Measurements from ENCODE around the gene CDH10. TPM values are rescaled to one million over a fixed set of nuclear protein-coding genes. Genes with fewer than 3 reads are reported as not detected.
A peak's percentile ranks its signal among the peaks of the same experiment; 100 is the strongest.

CDH10 gene
- total and polyA plus RNA-seq, 8 donors, result 4.2 TPM; not detected in 7

GRCh38 chr5:24615159-24615558 is 29.6 kb downstream of the CDH10 start:
- TF ChIP-seq CTCF (IDR thresholded peaks at IDR 0.05) (no peak), POLR2A (IDR thresholded peaks at IDR 0.05) (no peak), POLR2AphosphoS5 (IDR thresholded peaks at IDR 0.05) (no peak), EP300 (IDR thresholded peaks at IDR 0.05) (no peak)
- Histone ChIP-seq H3K27ac (no peak overlapping the region), H3K4me1 (no peaks in the 10 kb centered on the region), H3K9me3 (no peaks in the 10 kb centered on the region), H3K36me3 (no peaks in the 10 kb centered on the region), H3K4me3 (no peak overlapping the region), H3K27me3 (no peaks in the 10 kb centered on the region)
- intact Hi-C loops (cut with DNase I; ENCODE audit: low total_unique reads), result no loop called here
- no peak for DNase-seq
- 56 to 61% (median 58%) methylated on average over 4 of the region's 4 CpGs for WGBS, 5 donors

- no peak for DNase-seq
- intact Hi-C loops (cut with DNase I; ENCODE audit: low total_unique reads), result no loop called here
- H3K27ac ChIP-seq, result no peak overlapping the region
- no peaks in the 10 kb centered on the region for H3K36me3 ChIP-seq
- H3K4me3 ChIP-seq, result no peak overlapping the region
- TF ChIP-seq CTCF (IDR thresholded peaks at IDR 0.05), result no peak
- TF ChIP-seq POLR2AphosphoS5 (IDR thresholded peaks at IDR 0.05), result no peak
- no peak for TF ChIP-seq EP300 (IDR thresholded peaks at IDR 0.05)
- no peak for TF ChIP-seq POLR2A (IDR thresholded peaks at IDR 0.05)
- no peaks in the 10 kb centered on the region for H3K4me1 ChIP-seq
- H3K27me3 ChIP-seq, result no peaks in the 10 kb centered on the region
- peaks cover 0 to 4% (median 0%) of the 10 kb centered on the region in 4 donors for H3K9me3 ChIP-seq
- whole genome bisulfite sequencing, 5 donors, result 90 to 95% (median 94%) methylated on average over 14 of the region's 14 CpGs
Observed at GRCh38 chr5:24609706-24610105, 35.1 kb downstream of the CDH10 start.

GRCh38 chr5:24606971-24607370 is 37.8 kb downstream of the CDH10 start:
- intact Hi-C loops (cut with DNase I; ENCODE audit: low total_unique reads), result no loop called here
- TF ChIP-seq POLR2AphosphoS5 (IDR thresholded peaks at IDR 0.05), result no peak
- no peak for TF ChIP-seq CTCF (IDR thresholded peaks at IDR 0.05)
- TF ChIP-seq EP300 (IDR thresholded peaks at IDR 0.05), result no peak
- no peak for TF ChIP-seq POLR2A (IDR thresholded peaks at IDR 0.05)
- Histone ChIP-seq H3K4me1 (no peaks in the 10 kb centered on the region), H3K27me3 (no peaks in the 10 kb centered on the region), H3K9me3 (peaks cover 0 to 4% (median 0%) of the 10 kb centered on the region in 4 donors), H3K36me3 (no peaks in the 10 kb centered on the region), H3K4me3 (no peak overlapping the region), H3K27ac (no peak overlapping the region)
- 54 to 82% (median 73%) methylated on average over 3 of the region's 3 CpGs for WGBS, 5 donors
- peak in 1 of 2 donors; percentile 51 for DNase-seq

GRCh38 chr5:24602188-24602587 is 42.6 kb downstream of the CDH10 start:
- WGBS, 5 donors, result 65 to 81% (median 74%) methylated on average over 2 of the region's 2 CpGs
- intact Hi-C loops (cut with DNase I; ENCODE audit: low total_unique reads), result no loop called here
- Histone ChIP-seq H3K4me1 (no peaks in the 10 kb centered on the region), H3K4me3 (no peak overlapping the region), H3K27ac (no peak overlapping the region), H3K27me3 (no peaks in the 10 kb centered on the region), H3K9me3 (no peaks in the 10 kb centered on the region), H3K36me3 (no peaks in the 10 kb centered on the region)
- DNase-seq, result no peak
- TF ChIP-seq POLR2AphosphoS5 (IDR thresholded peaks at IDR 0.05) (no peak), POLR2A (IDR thresholded peaks at IDR 0.05) (no peak), CTCF (IDR thresholded peaks at IDR 0.05) (no peak), EP300 (IDR thresholded peaks at IDR 0.05) (no peak)

All from stomach (tissue), 9 donors.